Measurements from ENCODE around the gene PRPF6. TPM values are rescaled to one million over a fixed set of nuclear protein-coding genes. Genes with fewer than 3 reads are reported as not detected.
A peak's percentile ranks its signal among the peaks of the same experiment; 100 is the strongest.

PRPF6 gene
- total and polyA plus RNA-seq, 2 of the 13 experiments (the other 11 are each of a cell fraction or from before 2014, with no cell fraction given): 63.7 to 101 TPM

DNA sequence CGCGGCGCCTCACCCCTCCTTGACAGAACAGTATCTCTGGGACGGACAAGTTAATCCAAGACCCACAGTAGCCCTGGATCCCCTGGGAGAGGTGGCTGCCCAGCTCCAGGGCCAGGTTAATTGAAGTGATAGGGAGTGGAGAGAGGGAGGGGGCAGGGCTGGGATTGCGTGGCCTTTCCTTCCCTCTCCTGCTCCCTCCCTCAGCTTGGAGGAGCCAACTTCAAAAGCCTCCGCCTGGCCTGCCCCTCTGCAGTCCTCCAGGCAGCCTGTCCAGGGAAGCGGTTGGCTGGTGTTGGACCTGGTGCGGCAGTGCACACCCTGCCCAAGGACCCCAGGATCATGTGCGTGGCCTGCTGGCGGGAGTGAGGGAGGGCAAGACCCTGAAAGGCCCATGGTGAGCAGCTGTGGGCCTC lies 55.0 kb downstream of the PRPF6 start, which contains the start of gene C20orf204 (continued):
- TF ChIP-seq, protein P1, sequence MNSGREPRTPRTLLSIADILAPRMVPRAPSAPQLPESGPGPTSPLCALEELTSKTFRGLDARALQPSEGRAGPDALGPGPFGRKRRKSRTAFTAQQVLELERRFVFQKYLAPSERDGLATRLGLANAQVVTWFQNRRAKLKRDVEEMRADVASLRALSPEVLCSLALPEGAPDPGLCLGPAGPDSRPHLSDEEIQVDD (CRISPR knock-in tag; IDR thresholded peaks at IDR 0.05; ENCODE audit: borderline replicate concordance): no peak; the same call in 1 of the 2 replicates
- TF ChIP-seq FOXP1 (IDR thresholded peaks at IDR 0.05): no peak
- no peak for TF ChIP-seq FOXP1 (CRISPR knock-in tag; IDR thresholded peaks at IDR 0.05)
- TF ChIP-seq YEATS4 (CRISPR knock-in tag; IDR thresholded peaks at IDR 0.05; ENCODE audit: borderline replicate concordance): peak; percentile 65; the same call in 1 of the 2 replicates
- TF ChIP-seq ERF (CRISPR knock-in tag; IDR thresholded peaks at IDR 0.05): peak; percentile 62
- TF ChIP-seq ZSCAN31 (CRISPR knock-in tag; IDR thresholded peaks at IDR 0.05; ENCODE audit: low read depth): peak; percentile 54
- TF ChIP-seq ZNF772 (CRISPR knock-in tag; IDR thresholded peaks at IDR 0.05): peak; percentile 95
- peak; percentile 79; the same call in 1 of the 2 replicates for TF ChIP-seq ZNF160 (CRISPR knock-in tag; IDR thresholded peaks at IDR 0.05)
- TF ChIP-seq KLF15 (CRISPR knock-in tag; IDR thresholded peaks at IDR 0.05; ENCODE audit: borderline replicate concordance): peak; percentile 85; the same call in 1 of the 2 replicates
- TF ChIP-seq JARID2 (CRISPR knock-in tag; IDR thresholded peaks at IDR 0.05; ENCODE audit: insufficient replicate concordance): peak; percentile 25
- peak; percentile 14; the same call in 1 of the 2 replicates for TF ChIP-seq ZBTB20 (CRISPR knock-in tag; IDR thresholded peaks at IDR 0.05; ENCODE audit: borderline replicate concordance, low read depth)
- TF ChIP-seq PITX1 (CRISPR knock-in tag; IDR thresholded peaks at IDR 0.05): peak; percentile 49
- TF ChIP-seq MEIS2 (CRISPR knock-in tag; IDR thresholded peaks at IDR 0.05): peak; percentile 28; the same call in 1 of the 2 replicates
- TF ChIP-seq ZNF382 (CRISPR knock-in tag; IDR thresholded peaks at IDR 0.05; ENCODE audit: borderline replicate concordance): no peak
- no peak for TF ChIP-seq NR2F6 (IDR thresholded peaks at IDR 0.05)
- peak; percentile 69; the same call in 1 of the 2 replicates for TF ChIP-seq NR2F6 (CRISPR knock-in tag; IDR thresholded peaks at IDR 0.05)
- no peak; the same call in 1 of the 2 replicates for TF ChIP-seq TARDBP (CRISPR knock-in tag; IDR thresholded peaks at IDR 0.05)
- no peak for TF ChIP-seq ZNF709 (CRISPR knock-in tag; IDR thresholded peaks at IDR 0.05)
- no peak for TF ChIP-seq CREB1 (IDR thresholded peaks at IDR 0.05)
- no peak for TF ChIP-seq CREB1 (CRISPR knock-in tag; IDR thresholded peaks at IDR 0.05)
- TF ChIP-seq LCORL (IDR thresholded peaks at IDR 0.05): no peak
- TF ChIP-seq LCORL (CRISPR knock-in tag; IDR thresholded peaks at IDR 0.05): peak; percentile 88
- TF ChIP-seq, protein P2, sequence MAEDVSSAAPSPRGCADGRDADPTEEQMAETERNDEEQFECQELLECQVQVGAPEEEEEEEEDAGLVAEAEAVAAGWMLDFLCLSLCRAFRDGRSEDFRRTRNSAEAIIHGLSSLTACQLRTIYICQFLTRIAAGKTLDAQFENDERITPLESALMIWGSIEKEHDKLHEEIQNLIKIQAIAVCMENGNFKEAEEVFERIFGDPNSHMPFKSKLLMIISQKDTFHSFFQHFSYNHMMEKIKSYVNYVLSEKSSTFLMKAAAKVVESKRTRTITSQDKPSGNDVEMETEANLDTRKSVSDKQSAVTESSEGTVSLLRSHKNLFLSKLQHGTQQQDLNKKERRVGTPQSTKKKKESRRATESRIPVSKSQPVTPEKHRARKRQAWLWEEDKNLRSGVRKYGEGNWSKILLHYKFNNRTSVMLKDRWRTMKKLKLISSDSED (CRISPR knock-in tag; IDR thresholded peaks at IDR 0.05): no peak
- no peak for TF ChIP-seq ZNF333 (CRISPR knock-in tag; IDR thresholded peaks at IDR 0.05; ENCODE audit: borderline replicate concordance)
- peak; percentile 90; the same call in 1 of the 2 replicates for TF ChIP-seq ZNF34 (CRISPR knock-in tag; IDR thresholded peaks at IDR 0.05; ENCODE audit: borderline replicate concordance)
- TF ChIP-seq ZBTB7B (CRISPR knock-in tag; IDR thresholded peaks at IDR 0.05): peak; percentile 74
- TF ChIP-seq ESRRA (CRISPR knock-in tag; IDR thresholded peaks at IDR 0.05; ENCODE audit: low read depth): peak; percentile 45; the same call in 1 of the 2 replicates
- peak; percentile 77 for TF ChIP-seq RXRB (CRISPR knock-in tag; IDR thresholded peaks at IDR 0.05; ENCODE audit: borderline replicate concordance)
- peak; percentile 93 for TF ChIP-seq EED (CRISPR knock-in tag; IDR thresholded peaks at IDR 0.05)
- TF ChIP-seq ZNF558 (CRISPR knock-in tag; IDR thresholded peaks at IDR 0.05; ENCODE audit: borderline replicate concordance): peak; percentile 95; the same call in 1 of the 2 replicates
- TF ChIP-seq ATAD3A (CRISPR knock-in tag; IDR thresholded peaks at IDR 0.05): peak; percentile 37
- no peak for TF ChIP-seq CAMTA2 (CRISPR knock-in tag; IDR thresholded peaks at IDR 0.05; ENCODE audit: borderline replicate concordance)
- TF ChIP-seq NR1H2 (CRISPR knock-in tag; IDR thresholded peaks at IDR 0.05; ENCODE audit: borderline replicate concordance, low read depth): no peak; the same call in 1 of the 2 replicates
- TF ChIP-seq NKX3-1 (CRISPR knock-in tag; IDR thresholded peaks at IDR 0.05): no peak
- TF ChIP-seq PHF5A (CRISPR knock-in tag; IDR thresholded peaks at IDR 0.05; ENCODE audit: low read depth, unreplicated experiment): peak; percentile 86

All from HepG2 (cell line).